Inferior parietal cortex (tissue), 1 donor: ENCODE results near the gene TRIO.

Experiments used
- DNase-seq: peaks from one replicate; pipeline ENCODE4 v3.0.0-alpha.2; 2016; ENCODE audit errors: extremely low spot score

Gene TRIO

GRCh38 chr5:14246350-14247053 is 103.4 kb downstream of the TRIO start:
- DNase-seq: no peak

GRCh38 chr5:14247054-14247386 is 103.9 kb downstream of the TRIO start:
- no peak for DNase-seq

GRCh38 chr5:14249258-14250082 is 106.3 kb downstream of the TRIO start:
- no peak for DNase-seq

- DNase-seq: peak; percentile 88
Measured at GRCh38 chr5:14250084-14250695, 107.0 kb downstream of the TRIO start.

GRCh38 chr5:14250748-14251701 is 107.9 kb downstream of the TRIO start:
- DNase-seq: no peak

GRCh38 chr5:14251733-14252132 is 108.6 kb downstream of the TRIO start:
- DNase-seq: no peak

GRCh38 chr5:14252793-14253192 is 109.7 kb downstream of the TRIO start:
- no peak for DNase-seq

- no peak for DNase-seq
Measured at GRCh38 chr5:14254686-14255085, 111.5 kb downstream of the TRIO start.

GRCh38 chr5:14256026-14256690 is 113.0 kb downstream of the TRIO start:
- DNase-seq: no peak

- DNase-seq: no peak
Measured at GRCh38 chr5:14256756-14257393, 113.7 kb downstream of the TRIO start.

GRCh38 chr5:14257995-14258403 is 114.9 kb downstream of the TRIO start:
- DNase-seq: no peak

- DNase-seq: no peak
Measured at GRCh38 chr5:14258840-14259239, 115.7 kb downstream of the TRIO start.

- DNase-seq: no peak
Measured at GRCh38 chr5:14260637-14261036, 117.5 kb downstream of the TRIO start.

- no peak for DNase-seq
Measured at GRCh38 chr5:14261235-14261634, 118.1 kb downstream of the TRIO start.

GRCh38 chr5:14261856-14262611 is 118.9 kb downstream of the TRIO start:
- no peak for DNase-seq

- DNase-seq: no peak
Measured at GRCh38 chr5:14263113-14263512, 120.0 kb downstream of the TRIO start.

- DNase-seq: no peak
Measured at GRCh38 chr5:14263699-14264098, 120.6 kb downstream of the TRIO start.

GRCh38 chr5:14264605-14265316 is 121.6 kb downstream of the TRIO start:
- DNase-seq: peak; percentile 90

GRCh38 chr5:14265570-14265969 is 122.4 kb downstream of the TRIO start:
- DNase-seq: no peak
